Effector CD8-positive, alpha-beta T cell (primary cell): ENCODE results near the gene RNASE3.
"Not testable (repeated sequence)": the region's sequence is repeated elsewhere in the genome, so short reads cannot be mapped to it uniquely, and the experiment has no call there.

ENCODE experiments used
- DNase-seq: peaks from one replicate; lab custom pipeline; 2025; lab: John Stamatoyannopoulos, UW

Gene RNASE3

GRCh38 chr14:20919038-20919756 is 28.0 kb downstream of the RNASE3 start:
- not testable (repeated sequence) for DNase-seq

GRCh38 chr14:20923766-20924297 is 32.6 kb downstream of the RNASE3 start:
- not testable (repeated sequence) for DNase-seq

- peak; percentile 7 for DNase-seq
Observed at GRCh38 chr14:20934148-20934762, 43.1 kb downstream of the RNASE3 start.

GRCh38 chr14:20935303-20935984 is 44.3 kb downstream of the RNASE3 start:
- no peak for DNase-seq
